ENCODE data around the gene CD200.

Gene CD200, protein sequence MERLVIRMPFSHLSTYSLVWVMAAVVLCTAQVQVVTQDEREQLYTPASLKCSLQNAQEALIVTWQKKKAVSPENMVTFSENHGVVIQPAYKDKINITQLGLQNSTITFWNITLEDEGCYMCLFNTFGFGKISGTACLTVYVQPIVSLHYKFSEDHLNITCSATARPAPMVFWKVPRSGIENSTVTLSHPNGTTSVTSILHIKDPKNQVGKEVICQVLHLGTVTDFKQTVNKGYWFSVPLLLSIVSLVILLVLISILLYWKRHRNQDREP

DNA sequence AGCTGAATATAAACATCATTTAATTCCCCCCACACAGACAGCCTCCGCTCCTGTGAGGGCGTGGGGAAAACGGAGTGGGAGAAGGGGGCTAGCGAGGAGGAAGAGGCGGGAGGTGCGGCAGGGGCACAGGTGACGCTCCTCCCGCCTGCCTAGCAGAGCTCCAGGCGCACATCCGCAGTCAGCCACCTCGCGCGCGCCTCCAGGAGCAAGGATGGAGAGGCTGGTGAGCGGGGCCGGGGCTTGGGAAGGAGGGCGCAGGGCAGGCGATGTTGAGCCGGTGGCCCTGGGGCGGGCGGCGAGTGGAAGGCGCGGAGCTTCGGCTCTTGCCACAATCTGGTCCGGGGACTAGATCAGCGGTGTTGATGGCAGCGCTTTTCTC is at the start of gene CD200:
Gene CD200 (plus strand): TSS at position 155 of the 379 bp plus-strand sequence. CDS start 57 bp downstream, at position 212.
- TF ChIP-seq FOXM1 (IDR thresholded peaks at IDR 0.05; ENCODE audit: borderline replicate concordance, low read depth) (no peak), EGR1 (IDR thresholded peaks at IDR 0.05) (no peak), ZBTB7A (IDR thresholded peaks at IDR 0.05; ENCODE audit: low read depth) (no peak), CREB1 (IDR thresholded peaks at IDR 0.05; ENCODE audit: low read depth) (no peak), NFIC (IDR thresholded peaks at IDR 0.05) (no peak), TEAD4 (IDR thresholded peaks at IDR 0.05) (no peak), TCF12 (IDR thresholded peaks at IDR 0.05; ENCODE audit: low read depth) (no peak), RAD21 (IDR thresholded peaks at IDR 0.05; ENCODE audit: low read depth) (no peak), CEBPB (IDR thresholded peaks at IDR 0.05) (no peak), YY1 (IDR thresholded peaks at IDR 0.05; ENCODE audit: low read depth) (no peak), TAF1 (IDR thresholded peaks at IDR 0.05; ENCODE audit: low read depth) (no peak)
- TF ChIP-seq, protein P1, sequence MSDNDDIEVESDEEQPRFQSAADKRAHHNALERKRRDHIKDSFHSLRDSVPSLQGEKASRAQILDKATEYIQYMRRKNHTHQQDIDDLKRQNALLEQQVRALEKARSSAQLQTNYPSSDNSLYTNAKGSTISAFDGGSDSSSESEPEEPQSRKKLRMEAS (IDR thresholded peaks at IDR 0.05), result no peak
- TF ChIP-seq, protein P2, sequence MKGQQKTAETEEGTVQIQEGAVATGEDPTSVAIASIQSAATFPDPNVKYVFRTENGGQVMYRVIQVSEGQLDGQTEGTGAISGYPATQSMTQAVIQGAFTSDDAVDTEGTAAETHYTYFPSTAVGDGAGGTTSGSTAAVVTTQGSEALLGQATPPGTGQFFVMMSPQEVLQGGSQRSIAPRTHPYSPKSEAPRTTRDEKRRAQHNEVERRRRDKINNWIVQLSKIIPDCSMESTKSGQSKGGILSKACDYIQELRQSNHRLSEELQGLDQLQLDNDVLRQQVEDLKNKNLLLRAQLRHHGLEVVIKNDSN (IDR thresholded peaks at IDR 0.05), result no peak

DNA sequence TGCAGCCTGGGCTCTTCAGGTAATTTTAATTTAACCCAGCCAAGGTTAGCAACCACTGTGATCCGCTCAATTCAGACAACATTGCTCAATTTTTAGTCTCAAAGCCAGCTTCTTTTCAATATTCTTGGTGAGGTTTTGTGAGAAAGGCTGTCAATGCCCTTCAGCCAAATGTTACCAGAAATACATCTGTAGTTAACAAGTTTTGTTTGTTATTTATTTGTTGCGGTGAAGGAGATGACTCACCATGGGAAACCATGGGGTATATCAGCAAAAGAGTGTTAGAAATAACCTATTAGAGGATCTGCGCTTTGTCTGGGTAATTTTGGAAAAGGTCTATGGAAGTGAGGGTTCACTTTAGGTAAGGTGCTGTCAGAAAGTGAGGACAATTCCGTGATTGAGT is 43.9 kb upstream of the CD200 start:
- TF ChIP-seq, protein P2 (IDR thresholded peaks at IDR 0.05), result no peak
- TF ChIP-seq CREB1 (IDR thresholded peaks at IDR 0.05; ENCODE audit: low read depth), result no peak
- TF ChIP-seq, protein P1 (IDR thresholded peaks at IDR 0.05), result no peak
- no peak for TF ChIP-seq YY1 (IDR thresholded peaks at IDR 0.05; ENCODE audit: low read depth)
- TF ChIP-seq RAD21 (IDR thresholded peaks at IDR 0.05; ENCODE audit: low read depth), result no peak
- TF ChIP-seq, protein P3, sequence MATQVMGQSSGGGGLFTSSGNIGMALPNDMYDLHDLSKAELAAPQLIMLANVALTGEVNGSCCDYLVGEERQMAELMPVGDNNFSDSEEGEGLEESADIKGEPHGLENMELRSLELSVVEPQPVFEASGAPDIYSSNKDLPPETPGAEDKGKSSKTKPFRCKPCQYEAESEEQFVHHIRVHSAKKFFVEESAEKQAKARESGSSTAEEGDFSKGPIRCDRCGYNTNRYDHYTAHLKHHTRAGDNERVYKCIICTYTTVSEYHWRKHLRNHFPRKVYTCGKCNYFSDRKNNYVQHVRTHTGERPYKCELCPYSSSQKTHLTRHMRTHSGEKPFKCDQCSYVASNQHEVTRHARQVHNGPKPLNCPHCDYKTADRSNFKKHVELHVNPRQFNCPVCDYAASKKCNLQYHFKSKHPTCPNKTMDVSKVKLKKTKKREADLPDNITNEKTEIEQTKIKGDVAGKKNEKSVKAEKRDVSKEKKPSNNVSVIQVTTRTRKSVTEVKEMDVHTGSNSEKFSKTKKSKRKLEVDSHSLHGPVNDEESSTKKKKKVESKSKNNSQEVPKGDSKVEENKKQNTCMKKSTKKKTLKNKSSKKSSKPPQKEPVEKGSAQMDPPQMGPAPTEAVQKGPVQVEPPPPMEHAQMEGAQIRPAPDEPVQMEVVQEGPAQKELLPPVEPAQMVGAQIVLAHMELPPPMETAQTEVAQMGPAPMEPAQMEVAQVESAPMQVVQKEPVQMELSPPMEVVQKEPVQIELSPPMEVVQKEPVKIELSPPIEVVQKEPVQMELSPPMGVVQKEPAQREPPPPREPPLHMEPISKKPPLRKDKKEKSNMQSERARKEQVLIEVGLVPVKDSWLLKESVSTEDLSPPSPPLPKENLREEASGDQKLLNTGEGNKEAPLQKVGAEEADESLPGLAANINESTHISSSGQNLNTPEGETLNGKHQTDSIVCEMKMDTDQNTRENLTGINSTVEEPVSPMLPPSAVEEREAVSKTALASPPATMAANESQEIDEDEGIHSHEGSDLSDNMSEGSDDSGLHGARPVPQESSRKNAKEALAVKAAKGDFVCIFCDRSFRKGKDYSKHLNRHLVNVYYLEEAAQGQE (IDR thresholded peaks at IDR 0.05; ENCODE audit: low read depth), result no peak
- TF ChIP-seq ZBTB7A (IDR thresholded peaks at IDR 0.05; ENCODE audit: low read depth), result no peak
- no peak for TF ChIP-seq EP300 (IDR thresholded peaks at IDR 0.05; ENCODE audit: borderline replicate concordance)
- TF ChIP-seq TEAD4 (IDR thresholded peaks at IDR 0.05), result no peak
- no peak for TF ChIP-seq CEBPB (IDR thresholded peaks at IDR 0.05)
- TF ChIP-seq FOXM1 (IDR thresholded peaks at IDR 0.05; ENCODE audit: borderline replicate concordance, low read depth), result no peak
- TF ChIP-seq TCF12 (IDR thresholded peaks at IDR 0.05; ENCODE audit: low read depth), result no peak
- TF ChIP-seq NFIC (IDR thresholded peaks at IDR 0.05), result no peak

DNA sequence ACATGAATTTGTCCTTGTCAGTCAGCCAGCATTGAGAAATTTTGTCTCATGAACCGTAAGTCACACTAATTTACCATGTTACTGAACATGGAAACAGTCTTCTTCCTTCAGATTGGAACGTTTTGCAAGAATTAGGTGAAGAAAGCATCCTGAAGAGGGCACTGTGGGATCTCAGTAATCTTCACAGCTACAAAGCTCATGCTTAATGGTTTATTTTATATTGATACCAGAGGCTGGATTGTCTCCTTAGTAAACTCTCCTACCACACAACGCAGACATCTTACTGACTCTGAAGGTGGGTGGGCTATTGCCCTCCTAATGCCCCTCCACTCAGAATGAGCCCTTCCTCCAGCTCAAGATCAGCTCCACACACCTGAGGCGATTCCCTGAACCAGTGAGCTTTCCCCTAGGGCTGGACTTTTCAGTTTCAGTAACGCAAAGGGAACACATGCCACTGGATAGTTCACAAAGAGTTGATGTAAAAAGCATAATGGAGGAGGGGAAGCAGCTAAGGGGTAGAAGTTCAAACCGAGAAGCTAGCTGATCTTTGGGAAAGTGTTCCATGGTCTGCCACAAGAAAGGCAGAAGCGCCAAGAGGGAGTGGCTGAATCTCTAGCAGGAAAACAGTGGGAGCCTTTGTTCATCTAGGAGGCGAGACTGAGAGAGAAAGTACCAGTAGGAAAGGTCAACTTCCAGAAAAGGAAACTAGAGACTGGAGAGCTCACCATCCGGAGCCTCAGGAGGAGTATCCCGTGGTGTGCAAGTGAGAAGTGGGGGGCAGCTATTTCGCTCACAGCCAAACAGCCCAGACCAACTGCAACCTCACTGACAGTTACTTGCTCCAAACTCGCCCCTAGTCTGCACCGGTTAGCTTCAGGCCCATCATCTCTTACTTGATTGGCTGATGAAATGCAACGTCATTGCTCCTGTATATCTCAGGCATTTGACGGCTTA is 39.3 kb upstream of the CD200 start, which contains the start of gene SLC9C1:
Gene SLC9C1 (minus strand): TSS at position 849 of the 954 bp plus-strand sequence. CDS start 7,425 bp downstream, outside the sequence.
- TF ChIP-seq TCF12 (IDR thresholded peaks at IDR 0.05; ENCODE audit: low read depth), result no peak
- TF ChIP-seq, protein P1 (IDR thresholded peaks at IDR 0.05), result no peak
- TF ChIP-seq RAD21 (IDR thresholded peaks at IDR 0.05; ENCODE audit: low read depth), result peak; percentile 72
- TF ChIP-seq, protein P3 (IDR thresholded peaks at IDR 0.05; ENCODE audit: low read depth), result no peak
- no peak for TF ChIP-seq TAF1 (IDR thresholded peaks at IDR 0.05; ENCODE audit: low read depth)

DNA sequence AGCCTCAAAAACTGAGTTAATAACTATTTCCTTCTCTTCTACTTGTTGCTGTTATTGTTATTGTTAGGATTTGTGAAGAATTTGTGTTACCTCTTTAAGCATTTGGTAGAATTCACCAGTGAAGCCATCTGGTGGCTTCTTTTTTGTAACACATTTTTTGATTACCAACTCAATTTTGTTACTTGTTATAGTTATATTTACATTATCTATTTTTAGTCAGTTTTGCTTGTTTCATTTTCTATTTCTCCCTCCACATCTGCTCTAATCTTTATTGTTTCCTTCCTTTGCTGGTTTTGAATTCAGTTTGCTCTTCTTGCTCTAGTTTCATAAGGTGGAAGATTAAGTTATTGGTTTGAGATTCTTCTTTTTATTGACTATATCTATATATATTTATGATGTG is 35.2 kb upstream of the CD200 start:
- TF ChIP-seq EP300 (IDR thresholded peaks at IDR 0.05; ENCODE audit: borderline replicate concordance), result no peak

DNA sequence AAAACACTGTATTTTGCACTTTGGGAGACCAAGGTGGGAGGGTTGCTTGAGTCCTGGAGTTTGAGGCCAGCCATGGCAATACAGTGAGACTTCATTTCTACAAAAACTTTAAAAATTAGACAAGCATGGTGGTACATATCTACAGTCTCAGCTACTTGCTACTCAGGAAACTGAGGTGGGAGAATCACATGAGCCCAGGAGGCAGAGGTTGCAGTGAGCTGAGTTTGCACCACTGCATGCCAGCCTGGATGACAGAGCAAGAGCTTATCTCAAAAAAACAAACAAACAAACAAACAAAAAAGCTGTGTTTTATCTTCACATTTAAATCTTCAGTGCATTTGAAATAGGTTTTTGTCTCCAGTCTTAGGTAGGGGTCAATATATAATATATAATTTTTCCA is 34.2 kb upstream of the CD200 start:
- no peak for TF ChIP-seq CEBPB (IDR thresholded peaks at IDR 0.05)
- TF ChIP-seq, protein P1 (IDR thresholded peaks at IDR 0.05), result no peak
- no peak for TF ChIP-seq FOXM1 (IDR thresholded peaks at IDR 0.05; ENCODE audit: borderline replicate concordance, low read depth)
- no peak for TF ChIP-seq TCF12 (IDR thresholded peaks at IDR 0.05; ENCODE audit: low read depth)
- no peak for TF ChIP-seq YY1 (IDR thresholded peaks at IDR 0.05; ENCODE audit: low read depth)
- no peak for TF ChIP-seq RAD21 (IDR thresholded peaks at IDR 0.05; ENCODE audit: low read depth)
- TF ChIP-seq, protein P3 (IDR thresholded peaks at IDR 0.05; ENCODE audit: low read depth), result no peak
- TF ChIP-seq EGR1 (IDR thresholded peaks at IDR 0.05), result no peak
- TF ChIP-seq TAF1 (IDR thresholded peaks at IDR 0.05; ENCODE audit: low read depth), result no peak
- TF ChIP-seq NFIC (IDR thresholded peaks at IDR 0.05), result no peak
- TF ChIP-seq EP300 (IDR thresholded peaks at IDR 0.05; ENCODE audit: borderline replicate concordance), result no peak
- no peak for TF ChIP-seq ZBTB7A (IDR thresholded peaks at IDR 0.05; ENCODE audit: low read depth)
- TF ChIP-seq, protein P2 (IDR thresholded peaks at IDR 0.05), result no peak
- no peak for TF ChIP-seq CREB1 (IDR thresholded peaks at IDR 0.05; ENCODE audit: low read depth)
- no peak for TF ChIP-seq TEAD4 (IDR thresholded peaks at IDR 0.05)
